Osteoblast (primary cell): ENCODE measurements around the gene AK8. TPM values are rescaled to one million over a fixed set of nuclear protein-coding genes. Genes with fewer than 3 reads are reported as not detected.

Experiments used
- DNase-seq: peaks from one replicate; pipeline ENCODE4 v3.0.0; 2011; ENCODE audit warnings: low spot score, mixed read lengths; ENCODE audit not compliant: insufficient read length; ENCODE audit errors: missing footprints
- H2AFZ ChIP-seq: 2 replicates; pipeline ENCODE4 v1.6.0; 2011; ENCODE audit warnings: mild to moderate bottlenecking, low read length
- H3K27ac ChIP-seq: 2 replicates; pipeline ENCODE4 v1.5.1; 2011; ENCODE audit warnings: mild to moderate bottlenecking, low read depth, low read length, moderate library complexity
- H3K27me3 ChIP-seq: 2 replicates; pipeline ENCODE4 v1.6.0; 2012; ENCODE audit warnings: mild to moderate bottlenecking, control low read depth, inconsistent platforms, low read length, moderate library complexity; ENCODE audit not compliant: insufficient read depth
- H3K36me3 ChIP-seq: 2 replicates; pipeline ENCODE4 v1.5.1; 2011; ENCODE audit warnings: mild to moderate bottlenecking, low read length, control low read depth, moderate library complexity; ENCODE audit not compliant: insufficient read depth
- H3K4me1 ChIP-seq: 2 replicates; pipeline ENCODE4 v1.5.1; 2011; ENCODE audit warnings: mild to moderate bottlenecking, low read length, control low read depth, moderate library complexity; ENCODE audit not compliant: insufficient read depth
- H3K4me2 ChIP-seq: 2 replicates; pipeline ENCODE4 v1.6.0; 2011; ENCODE audit warnings: mild to moderate bottlenecking, low read length; ENCODE audit not compliant: insufficient read depth
- H3K4me3 ChIP-seq: fragments of 200-600 bp; sonication (generic); 3 replicates; pipeline ENCODE4 v1.5.1; 2012; ENCODE audit warnings: mild to moderate bottlenecking, low read length, inconsistent platforms; ENCODE audit not compliant: insufficient read depth
- H3K79me2 ChIP-seq: 2 replicates; pipeline ENCODE4 v1.6.0; 2012; ENCODE audit warnings: mild to moderate bottlenecking, low read length, control low read depth, inconsistent platforms; ENCODE audit not compliant: insufficient read depth
- H3K9me3 ChIP-seq: 2 replicates; pipeline ENCODE4 v1.5.1; 2011; ENCODE audit warnings: low read depth, low read length, control low read depth
- H4K20me1 ChIP-seq: 2 replicates; pipeline ENCODE4 v1.6.0; 2012; ENCODE audit warnings: mild to moderate bottlenecking, low read length, control low read depth; ENCODE audit not compliant: insufficient read depth
- CTCF ChIP-seq: IDR thresholded peaks from 2 replicates; pipeline ENCODE4 v1.5.1; 2011; ENCODE audit warnings: mild to moderate bottlenecking, low read depth, low read length, moderate library complexity; ENCODE audit errors: extremely low read depth
- total RNA-seq: library from RNA; depleted of rRNA; stranded (reverse); fragments of >200 nt; gene quantifications from 2 replicates; pipeline ENCODE4 v1.2.3, GENCODE V29; 2012

Gene AK8
- total RNA-seq, 1 donor, result 1.1 TPM

GRCh38 chr9:132782037-132782436 lies 96.0 kb downstream of the AK8 start:
- DNase-seq, result no peak
- Histone ChIP-seq H2AFZ (no peak overlapping the region), H4K20me1 (no peaks in the 10 kb centered on the region), H3K4me1 (no peaks in the 10 kb centered on the region), H3K79me2 (no peaks in the 10 kb centered on the region), H3K9me3 (no peaks in the 10 kb centered on the region), H3K4me3 (no peak overlapping the region), H3K36me3 (no peaks in the 10 kb centered on the region), H3K4me2 (no peak overlapping the region), H3K27me3 (peaks cover 9% of the 10 kb centered on the region), H3K27ac (no peak overlapping the region)
- no peak for TF ChIP-seq CTCF

GRCh38 chr9:132780230-132781007 lies 97.7 kb downstream of the AK8 start:
- no peak for TF ChIP-seq CTCF
- Histone ChIP-seq H3K27me3 (peaks cover 2% of the 10 kb centered on the region), H3K4me3 (no peak overlapping the region), H3K36me3 (no peaks in the 10 kb centered on the region), H3K4me2 (no peak overlapping the region), H3K4me1 (no peaks in the 10 kb centered on the region), H4K20me1 (no peaks in the 10 kb centered on the region), H2AFZ (no peak overlapping the region), H3K9me3 (no peaks in the 10 kb centered on the region), H3K27ac (no peak overlapping the region), H3K79me2 (no peaks in the 10 kb centered on the region)
- no peak for DNase-seq

DNA sequence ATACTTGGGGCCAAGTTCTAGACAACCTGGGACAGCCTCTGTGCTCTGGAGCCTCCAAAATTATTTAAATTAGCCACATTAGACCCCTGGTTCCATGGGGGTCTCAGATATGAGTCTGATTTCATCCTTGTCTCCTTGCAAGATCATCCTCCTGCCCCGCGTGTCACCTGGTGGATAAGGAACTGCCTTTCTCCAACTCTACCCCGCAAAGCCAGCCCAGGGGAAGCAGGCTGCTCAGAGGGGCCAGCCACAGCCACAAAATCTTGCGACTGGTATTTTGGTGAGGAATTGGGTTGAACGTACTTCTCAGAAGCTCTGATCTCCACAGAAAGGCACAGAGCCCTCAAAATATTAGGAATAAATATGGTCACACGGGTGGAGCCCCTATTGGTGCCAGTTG lies 101.2 kb downstream of the AK8 start:
- Histone ChIP-seq H2AFZ (no peak overlapping the region), H3K4me1 (no peaks in the 10 kb centered on the region), H3K27me3 (peaks cover 2% of the 10 kb centered on the region), H3K4me2 (no peak overlapping the region), H4K20me1 (no peaks in the 10 kb centered on the region), H3K79me2 (no peaks in the 10 kb centered on the region), H3K27ac (no peak overlapping the region), H3K9me3 (no peaks in the 10 kb centered on the region), H3K36me3 (no peaks in the 10 kb centered on the region), H3K4me3 (no peak overlapping the region)
- TF ChIP-seq CTCF, result no peak
- no peak for DNase-seq

DNA sequence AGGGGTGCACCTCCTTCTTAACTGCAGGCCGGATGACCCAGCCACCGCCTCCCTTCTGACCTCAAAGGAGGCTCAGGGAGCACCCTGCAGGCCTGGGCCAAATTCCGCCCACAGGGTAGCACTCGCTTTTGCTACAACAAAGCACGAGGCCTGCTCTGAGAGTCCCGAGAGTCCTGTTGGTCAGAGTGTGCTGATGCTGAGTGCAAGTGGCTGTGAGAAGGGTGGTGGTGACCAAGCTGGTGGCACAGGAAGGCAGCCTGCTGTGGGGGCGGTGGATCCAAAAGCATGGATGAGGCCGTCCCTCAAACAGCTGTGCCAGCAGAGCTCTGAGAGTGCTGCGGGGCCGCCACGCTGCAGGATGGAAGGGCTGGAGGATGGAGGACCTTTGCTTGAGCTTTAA lies 101.8 kb downstream of the AK8 start:
- Histone ChIP-seq H3K79me2 (no peaks in the 10 kb centered on the region), H4K20me1 (no peaks in the 10 kb centered on the region), H3K4me3 (no peak overlapping the region), H3K36me3 (no peaks in the 10 kb centered on the region), H3K27ac (no peak overlapping the region), H3K4me2 (no peak overlapping the region), H3K4me1 (no peaks in the 10 kb centered on the region), H3K9me3 (no peaks in the 10 kb centered on the region), H3K27me3 (peaks cover 2% of the 10 kb centered on the region), H2AFZ (no peak overlapping the region)
- no peak for DNase-seq
- no peak for TF ChIP-seq CTCF
